Measurements from ENCODE around the gene TEX55. TPM values are rescaled to one million over a fixed set of nuclear protein-coding genes. Genes with fewer than 3 reads are reported as not detected.
"Not testable (repeated sequence)": the region's sequence is repeated elsewhere in the genome, so short reads cannot be mapped to it uniquely, and the experiment has no call there.

The TEX55 gene
- total RNA-seq, 4 donors from 2014 or later: not detected

- H3K4me3 ChIP-seq (ENCODE audit: low read depth, poor library complexity, severe bottlenecking): no peak overlapping the region
- TF ChIP-seq POLR2A (IDR thresholded peaks at IDR 0.05) (no peak), CTCF (IDR thresholded peaks at IDR 0.05) (no peak)
- 61 to 63% methylated on average over 4 of the region's 4 CpGs for WGBS, 2 donors
- intact Hi-C loops (cut with DNase I; ENCODE audit: low total_unique reads): no loop called here
- no peak for DNase-seq (ENCODE audit: low spot score in 2 of 2)
These were observed 3.5 kb downstream of the TEX55 start for GRCh38 chr3:119149484-119149883.

DNA sequence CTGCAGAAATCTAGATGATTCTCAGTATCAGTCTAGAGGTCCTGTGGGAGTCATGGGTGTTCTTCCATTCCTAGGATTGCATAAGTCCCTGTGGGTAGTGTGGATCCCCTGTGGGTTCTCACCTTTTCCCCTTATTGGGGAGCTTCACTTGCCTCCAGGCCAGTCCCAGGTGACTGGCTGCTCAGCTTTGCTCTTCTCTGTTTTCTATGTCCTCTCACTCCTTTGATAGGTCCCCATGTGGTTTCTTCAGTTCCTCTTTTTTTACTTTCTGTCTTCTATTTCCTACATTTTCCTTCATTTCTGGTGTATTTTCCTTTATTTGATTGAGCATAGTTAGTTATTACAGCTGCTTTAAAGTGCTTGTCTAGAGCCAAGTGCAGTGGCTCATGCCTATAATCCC lies 10.9 kb downstream of the TEX55 start:
- TF ChIP-seq CTCF (IDR thresholded peaks at IDR 0.05): no peak
- TF ChIP-seq POLR2A (IDR thresholded peaks at IDR 0.05): no peak
- H3K4me3 ChIP-seq (ENCODE audit: low read depth, poor library complexity, severe bottlenecking): no peak overlapping the region
- intact Hi-C loops (cut with DNase I; ENCODE audit: low total_unique reads): no loop called here
- DNase-seq (ENCODE audit: low spot score in 2 of 2): no peak

DNA sequence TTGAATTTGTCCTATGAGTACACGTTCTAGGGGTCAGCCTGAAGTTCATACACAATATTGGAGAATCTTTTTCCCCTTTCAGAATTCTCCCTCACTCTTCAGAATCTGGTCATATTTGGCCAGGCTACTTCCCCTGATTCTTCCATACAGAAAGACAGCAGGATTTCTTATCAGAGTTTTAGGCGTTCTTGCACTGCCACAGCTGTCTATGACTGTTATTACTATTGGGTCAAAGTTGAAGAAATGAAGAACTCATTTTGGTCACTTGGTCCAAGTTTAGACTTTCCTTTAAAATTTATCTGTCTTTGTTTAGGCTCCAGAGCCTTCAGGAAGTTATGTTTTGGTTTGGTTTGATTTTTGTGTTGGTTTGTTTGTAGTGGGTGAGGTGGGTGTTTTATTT lies 12.0 kb downstream of the TEX55 start:
- intact Hi-C loops (cut with DNase I; ENCODE audit: low total_unique reads): no loop called here
- DNase-seq (ENCODE audit: low spot score in 2 of 2): no peak
- TF ChIP-seq CTCF (IDR thresholded peaks at IDR 0.05) (no peak), POLR2A (IDR thresholded peaks at IDR 0.05) (no peak)
- 81 to 84% methylated on average over 2 of the region's 2 CpGs for WGBS, 2 donors
- H3K4me3 ChIP-seq (ENCODE audit: low read depth, poor library complexity, severe bottlenecking): no peak overlapping the region

GRCh38 chr3:119160361-119160760 lies 14.4 kb downstream of the TEX55 start:
- WGBS, 2 donors: 39 to 55% methylated on average over 1 of the region's 1 CpG
- intact Hi-C loops (cut with DNase I; ENCODE audit: low total_unique reads): no loop called here
- no peak for TF ChIP-seq POLR2A (IDR thresholded peaks at IDR 0.05)
- TF ChIP-seq CTCF (IDR thresholded peaks at IDR 0.05): no peak
- no peak overlapping the region for H3K4me3 ChIP-seq (ENCODE audit: low read depth, poor library complexity, severe bottlenecking)
- DNase-seq (ENCODE audit: low spot score in 2 of 2): no peak

DNA sequence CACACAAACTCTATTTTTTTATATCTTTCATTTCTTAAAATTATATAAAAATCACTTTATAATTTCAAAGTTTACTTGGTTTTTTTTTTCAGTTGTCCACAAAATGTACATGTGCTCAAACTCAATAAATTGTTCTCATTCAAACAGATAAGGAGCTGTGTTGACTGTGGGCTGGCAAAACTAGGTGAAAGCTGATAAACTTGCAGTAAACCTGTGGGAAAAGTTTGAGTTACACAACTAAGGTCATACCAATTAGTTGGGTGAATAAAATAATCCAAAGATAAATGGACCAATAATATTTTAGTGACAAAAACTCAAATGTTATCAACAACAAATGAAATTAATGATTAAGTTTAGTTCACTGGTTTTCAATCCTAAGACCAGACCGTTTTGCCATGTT lies 14.8 kb downstream of the TEX55 start:
- no peak for DNase-seq (ENCODE audit: low spot score in 2 of 2)
- TF ChIP-seq CTCF (IDR thresholded peaks at IDR 0.05) (no peak), POLR2A (IDR thresholded peaks at IDR 0.05) (no peak)
- no peak overlapping the region for H3K4me3 ChIP-seq (ENCODE audit: low read depth, poor library complexity, severe bottlenecking)
- 54% methylated on average over 1 of the region's 1 CpG for WGBS, 2 donors
- intact Hi-C loops (cut with DNase I; ENCODE audit: low total_unique reads): no loop called here

GRCh38 chr3:119161240-119161639 lies 15.3 kb downstream of the TEX55 start:
- no peak for TF ChIP-seq CTCF (IDR thresholded peaks at IDR 0.05)
- WGBS, 2 donors: 66 to 77% methylated on average over 2 of the region's 2 CpGs
- DNase-seq (ENCODE audit: low spot score in 2 of 2): no peak
- no peak overlapping the region for H3K4me3 ChIP-seq (ENCODE audit: low read depth, poor library complexity, severe bottlenecking)
- intact Hi-C loops (cut with DNase I; ENCODE audit: low total_unique reads): no loop called here

DNA sequence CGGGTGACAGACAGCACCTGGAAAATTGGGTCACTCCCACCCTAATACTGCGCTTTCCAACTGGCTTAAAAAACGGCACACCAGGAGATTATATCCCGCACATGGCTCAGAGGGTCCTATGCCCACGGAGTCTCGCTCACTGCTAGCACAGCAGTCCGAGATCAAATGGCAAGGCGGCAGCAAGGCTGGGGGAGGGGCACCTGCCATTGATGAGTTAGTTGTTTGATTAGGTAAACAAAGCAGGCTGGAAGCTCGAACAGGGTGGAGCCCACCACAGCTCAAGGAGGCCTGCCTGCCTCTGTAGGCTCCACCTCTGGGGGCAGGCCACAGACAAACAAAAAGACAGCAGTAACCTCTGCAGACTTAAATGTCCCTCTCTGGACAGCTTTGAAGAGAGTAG lies 18.8 kb downstream of the TEX55 start:
- intact Hi-C loops (cut with DNase I; ENCODE audit: low total_unique reads); DNase-seq (ENCODE audit: low spot score in 2 of 2); H3K4me3 ChIP-seq (ENCODE audit: low read depth, poor library complexity, severe bottlenecking): not testable (repeated sequence)
- 84 to 86% methylated on average over 9 of the region's 9 CpGs for WGBS, 2 donors

Measured in lower leg skin (tissue), 4 donors.